HG03175 (cell line): ENCODE results near the gene PDXP.

Experiments used
- ATAC-seq: cut with Tn5 transposase; IDR thresholded peaks from one replicate; pipeline ENCODE4 v1.9.1; 2021; ENCODE audit warnings: mild to moderate bottlenecking, moderate library complexity; ENCODE audit not compliant: unreplicated experiment

Gene PDXP

DNA sequence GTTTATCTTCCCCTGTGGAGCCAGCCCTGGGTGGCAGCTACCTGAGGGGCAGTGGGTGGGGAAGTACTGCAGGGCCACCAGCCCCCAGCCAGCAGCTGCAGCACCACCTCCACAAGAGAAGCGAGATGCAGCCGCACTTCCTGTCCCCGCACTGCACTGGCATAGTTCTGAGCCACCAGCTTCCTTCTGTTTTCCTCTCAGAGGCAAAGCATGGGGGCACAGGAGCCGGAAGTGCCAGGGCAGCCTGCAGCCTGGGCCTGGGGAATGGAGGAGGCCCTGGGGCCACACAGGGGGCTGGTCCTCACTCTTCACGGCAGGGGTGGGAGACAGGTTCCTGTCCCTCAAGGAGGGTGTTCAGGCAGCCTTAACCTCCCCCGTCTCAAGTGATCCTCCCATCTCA lies 31.0 kb upstream of the PDXP start:
- ATAC-seq = no peak

DNA sequence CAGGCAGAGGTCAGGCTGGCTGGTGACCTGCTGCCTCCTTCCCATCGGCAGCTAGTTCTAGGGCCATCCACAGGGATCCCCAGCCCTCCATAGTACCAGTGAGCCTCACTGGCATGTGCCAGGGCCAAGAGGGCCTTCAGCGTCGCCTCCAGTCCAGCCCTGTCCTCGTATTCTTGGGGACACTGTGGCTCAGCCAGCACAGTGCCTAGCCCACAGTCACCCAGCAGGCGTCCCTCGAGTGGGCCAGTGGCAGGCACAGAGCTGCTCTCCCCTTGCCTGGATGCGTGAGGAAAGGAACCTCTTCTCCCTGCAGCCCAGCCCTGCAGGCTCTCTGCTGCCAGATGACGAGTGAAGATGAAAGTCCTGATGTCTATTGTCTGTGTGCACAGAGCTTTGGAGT lies 29.7 kb upstream of the PDXP start:
- no peak for ATAC-seq

DNA sequence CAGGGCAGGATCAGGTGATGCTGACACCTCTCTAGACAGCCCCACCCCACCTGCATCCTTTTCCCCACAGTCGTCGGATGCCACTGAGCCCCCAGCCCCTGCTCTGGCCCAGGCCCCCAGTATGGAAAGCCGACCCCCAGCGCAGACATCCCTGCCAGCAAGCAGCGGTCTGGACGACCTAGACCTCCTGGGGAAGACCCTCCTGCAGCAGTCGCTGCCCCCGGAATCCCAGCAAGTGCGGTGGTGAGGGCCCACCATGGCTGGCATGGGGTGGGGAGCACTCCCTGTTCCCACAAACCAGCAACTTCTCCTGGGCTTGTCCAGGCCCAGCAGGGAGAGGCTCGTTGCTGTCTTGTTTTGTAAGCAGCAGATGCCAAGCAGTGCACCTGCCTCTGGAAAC lies 28.6 kb upstream of the PDXP start:
- no peak for ATAC-seq

DNA sequence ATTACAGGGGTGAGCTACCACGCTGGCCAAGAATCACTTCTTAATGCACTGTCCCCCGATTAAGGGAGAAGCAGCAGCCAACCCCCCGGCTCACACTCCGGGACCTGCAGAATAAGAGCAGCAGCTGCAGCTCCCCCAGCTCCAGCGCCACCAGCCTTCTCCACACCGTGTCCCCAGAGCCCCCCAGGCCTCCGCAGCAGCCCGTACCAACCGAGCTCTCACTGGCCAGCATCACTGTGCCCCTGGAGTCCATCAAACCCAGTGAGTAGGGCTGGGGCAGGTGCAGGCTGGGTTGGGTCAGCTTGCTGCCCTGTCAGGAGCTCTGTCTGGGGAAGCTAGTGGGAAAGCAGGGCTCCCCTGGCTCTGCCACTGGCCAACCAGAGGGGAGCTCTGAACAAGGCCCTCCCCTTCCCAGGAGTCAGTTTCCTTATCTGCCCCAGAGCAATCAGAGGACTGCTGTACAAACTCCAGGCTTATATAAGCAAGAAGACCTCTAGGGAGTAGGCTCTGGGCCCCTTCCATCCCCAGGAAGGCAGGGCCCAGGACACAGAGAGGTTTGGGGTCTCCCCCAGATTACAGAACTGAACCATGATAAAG lies 27.6 kb upstream of the PDXP start:
- ATAC-seq = no peak

DNA sequence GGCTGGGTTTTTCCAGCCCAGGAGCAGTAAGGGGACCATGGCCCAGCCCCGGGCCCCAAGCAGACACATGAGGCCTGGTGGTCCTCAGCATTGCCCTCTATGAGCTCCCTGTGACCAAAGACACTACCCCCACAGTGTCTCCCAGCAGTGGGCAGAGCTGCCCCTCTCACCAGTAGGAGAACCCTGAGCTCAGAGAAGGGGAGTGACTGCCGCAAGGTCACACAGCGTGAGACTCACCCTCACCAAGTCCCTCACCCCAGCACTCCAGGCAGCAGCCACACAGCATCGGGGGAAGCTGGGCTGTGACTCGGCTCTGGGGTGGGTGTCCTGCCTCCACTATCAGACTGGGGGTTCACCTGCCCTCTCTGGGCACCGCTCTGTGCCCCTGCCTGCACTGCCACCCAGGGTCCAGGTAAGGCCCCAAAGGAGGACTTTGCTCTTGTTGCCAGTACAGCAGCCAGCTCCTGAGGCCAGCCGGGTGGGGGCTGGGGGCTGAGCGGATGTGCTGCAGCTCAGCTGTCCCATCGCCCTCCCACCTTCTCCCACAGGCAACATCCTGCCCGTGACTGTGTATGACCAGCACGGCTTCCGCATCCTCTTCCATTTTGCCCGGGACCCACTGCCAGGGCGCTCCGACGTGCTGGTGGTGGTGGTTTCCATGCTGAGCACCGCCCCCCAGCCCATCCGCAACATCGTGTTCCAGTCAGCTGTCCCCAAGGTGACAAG lies 26.9 kb upstream of the PDXP start:
- ATAC-seq = no peak

DNA sequence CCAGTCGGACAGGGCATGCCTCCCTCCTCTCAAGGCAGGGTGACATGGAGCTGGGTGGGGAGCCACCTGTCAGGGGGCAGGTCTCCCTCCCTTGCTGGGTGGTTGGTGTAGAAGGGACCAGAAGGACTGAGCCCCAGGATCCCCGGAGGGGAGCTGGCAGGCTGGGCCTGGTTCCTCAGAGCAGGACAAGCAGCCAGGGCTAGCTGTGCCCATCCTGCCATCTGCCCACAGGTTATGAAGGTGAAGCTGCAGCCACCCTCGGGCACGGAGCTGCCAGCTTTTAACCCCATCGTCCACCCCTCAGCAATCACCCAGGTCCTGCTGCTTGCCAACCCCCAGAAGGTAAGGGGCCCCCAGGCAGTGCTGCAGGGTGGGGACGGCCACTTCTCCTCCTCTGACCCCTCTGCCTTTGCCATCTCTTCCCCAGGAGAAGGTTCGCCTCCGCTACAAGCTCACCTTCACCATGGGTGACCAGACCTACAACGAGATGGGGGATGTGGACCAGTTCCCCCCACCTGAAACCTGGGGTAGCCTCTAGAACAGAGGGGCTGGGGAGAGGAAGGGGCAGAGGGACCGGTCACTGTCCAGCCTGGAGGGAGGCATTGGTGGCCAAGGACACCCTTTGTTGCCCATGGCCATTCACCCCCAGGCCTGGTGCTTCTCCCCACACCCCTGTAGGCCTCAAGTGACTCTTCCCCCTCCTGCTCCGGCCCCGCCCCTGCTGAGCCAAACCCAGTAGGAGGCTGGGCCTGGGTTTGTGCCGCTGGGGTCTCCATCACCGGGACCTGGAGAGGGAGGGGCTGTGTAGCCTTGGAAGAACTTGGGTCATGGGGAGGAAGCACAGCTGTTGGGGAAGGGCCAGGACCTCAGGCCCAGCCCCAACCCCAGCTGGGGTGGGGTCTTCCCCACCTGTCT lies 26.1 kb upstream of the PDXP start:
- peak; percentile 6 for ATAC-seq

DNA sequence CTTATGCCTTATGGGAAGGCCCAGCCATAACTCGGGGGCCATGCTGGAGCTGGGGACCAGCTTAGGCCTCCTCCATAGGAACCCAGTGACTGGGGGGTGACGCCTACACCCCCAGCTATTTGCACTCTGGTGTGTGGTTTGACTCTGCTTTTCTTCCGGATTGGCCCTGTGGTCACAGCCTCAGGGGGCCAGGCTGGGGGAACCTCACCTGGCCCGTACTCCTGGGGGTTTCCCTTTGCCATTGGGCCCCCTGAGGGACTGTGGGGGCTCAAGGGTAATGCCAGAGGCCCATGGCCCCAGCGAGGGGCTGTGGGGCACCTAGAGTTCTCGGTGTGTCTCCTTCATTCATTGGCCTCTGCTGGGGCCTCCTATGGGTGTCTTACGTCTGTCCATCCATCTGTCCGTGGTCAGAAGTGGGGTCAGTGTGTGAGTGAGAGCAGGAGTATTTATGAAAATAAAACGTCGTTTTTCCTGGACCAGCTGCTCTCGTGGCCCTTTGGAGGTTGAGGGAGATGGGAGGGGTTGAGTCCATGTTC lies 25.4 kb upstream of the PDXP start:
- peak; percentile 58 for ATAC-seq

DNA sequence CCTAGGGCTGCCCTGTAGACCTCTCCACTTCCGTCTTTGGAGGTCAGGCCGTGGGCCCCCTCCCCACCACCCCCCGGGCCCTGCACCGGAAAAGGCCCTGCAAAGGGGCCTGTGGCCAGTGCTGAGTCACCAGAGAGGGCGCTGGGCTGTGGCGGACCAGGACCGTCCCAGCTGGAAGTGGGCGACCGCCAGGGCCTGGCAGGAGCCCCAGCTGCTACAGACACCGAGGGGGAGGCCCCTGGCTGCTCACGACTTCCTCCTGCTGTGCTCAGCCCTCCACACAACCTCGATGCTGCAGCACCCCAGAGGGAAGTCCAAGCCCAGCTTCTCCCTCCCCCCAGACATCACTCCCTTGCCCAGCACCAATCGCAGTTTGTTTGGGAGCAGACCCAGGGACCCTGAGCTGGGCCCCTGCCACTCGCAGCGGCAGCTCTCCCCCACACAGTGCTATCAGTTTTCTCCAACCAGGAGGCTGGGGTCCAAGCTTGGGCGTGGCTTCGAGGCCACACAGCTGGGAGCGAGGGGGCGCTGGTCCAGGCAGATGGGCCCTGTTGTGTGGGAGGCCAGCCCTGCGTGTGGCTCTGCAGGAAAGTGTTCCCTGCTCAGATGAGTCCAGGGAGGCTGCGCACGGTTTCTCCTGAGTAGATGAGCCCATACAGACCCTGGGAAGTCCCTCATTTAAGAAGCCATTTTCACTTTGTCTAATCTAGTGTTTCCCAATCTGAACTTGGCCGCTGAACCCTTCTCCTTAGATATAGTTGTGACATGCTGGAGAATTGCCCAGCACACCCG lies 24.7 kb upstream of the PDXP start:
- peak; percentile 46 for ATAC-seq

DNA sequence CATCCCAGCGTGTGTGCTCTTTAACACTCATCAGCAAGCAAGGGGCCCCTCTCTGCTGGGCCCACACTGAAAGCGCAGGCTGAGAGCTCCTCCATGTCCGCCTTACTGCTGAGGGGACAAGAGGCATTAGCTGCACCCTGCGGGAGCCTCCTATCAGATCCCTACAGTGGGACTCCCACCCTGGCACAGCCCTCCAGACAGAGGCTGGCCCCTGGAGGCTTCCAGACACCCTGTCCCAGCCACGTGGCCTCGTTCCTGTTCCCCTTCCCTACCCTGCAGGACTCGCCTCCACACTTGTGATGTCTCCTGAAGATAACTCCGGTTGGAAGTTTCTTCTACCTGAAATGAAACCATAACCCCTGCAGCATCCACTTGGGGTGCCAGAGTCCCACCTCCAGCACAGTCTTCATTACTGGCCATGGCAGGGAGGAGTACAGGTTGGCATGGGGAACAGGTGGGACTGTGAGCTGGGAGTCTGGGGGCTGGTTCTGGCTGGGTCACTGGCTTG lies 24.1 kb upstream of the PDXP start:
- ATAC-seq = no peak

DNA sequence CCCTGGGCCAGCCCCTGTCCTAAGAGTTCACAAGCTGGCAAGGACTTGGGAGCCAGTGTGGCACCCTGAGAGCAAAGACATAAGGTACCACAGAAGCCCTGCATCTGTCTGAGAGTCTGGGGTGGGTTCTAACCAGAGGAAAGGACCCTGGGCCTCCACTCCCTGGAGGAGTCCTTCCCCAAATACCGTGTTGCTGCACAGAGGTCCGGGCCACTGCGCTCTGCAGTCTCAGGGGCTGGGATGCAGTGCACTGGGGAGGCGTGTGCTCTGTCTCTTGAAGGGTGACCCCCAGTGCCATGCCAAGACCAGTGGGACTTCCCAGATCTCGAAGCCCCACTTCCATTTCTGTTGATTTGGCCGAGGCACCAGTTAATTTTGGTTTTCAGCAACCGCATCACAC lies 23.4 kb upstream of the PDXP start:
- no peak for ATAC-seq

DNA sequence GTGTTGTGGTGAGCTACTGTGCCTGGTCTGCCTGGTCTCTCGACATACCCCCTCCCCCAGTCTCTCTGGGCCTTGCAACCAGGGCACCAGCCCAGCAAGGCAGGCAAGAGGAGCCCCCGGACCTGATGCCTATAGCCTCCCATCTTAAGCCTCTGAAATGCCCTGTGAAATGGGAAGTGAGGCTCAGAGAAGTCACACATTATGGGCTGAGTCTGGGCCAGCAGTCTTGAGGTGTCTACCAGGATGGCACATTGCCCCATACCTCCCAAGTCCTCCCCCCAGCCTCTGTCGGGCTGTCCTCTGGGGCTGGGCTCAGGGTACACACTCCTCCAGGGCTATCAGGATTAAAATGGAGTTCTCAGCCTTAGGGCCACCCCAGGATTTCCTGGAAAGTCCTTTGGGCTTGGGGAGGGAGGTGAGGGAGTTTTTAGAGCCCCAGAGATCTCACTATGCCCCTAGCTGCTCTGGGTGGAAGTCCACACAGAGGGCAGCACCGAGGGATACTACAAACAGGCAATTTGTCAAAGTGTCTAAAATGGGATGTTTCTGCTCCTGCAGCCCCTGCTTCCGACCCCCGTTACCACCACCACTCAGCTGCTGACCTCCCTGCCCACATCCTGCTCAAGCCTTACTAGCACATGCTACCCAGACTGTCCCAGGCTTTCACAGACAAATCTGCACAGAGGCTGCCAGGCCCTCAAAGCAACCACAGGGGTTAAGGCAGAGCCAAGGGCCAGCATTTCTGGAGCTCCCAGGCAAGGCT lies 22.2 kb upstream of the PDXP start:
- ATAC-seq = no peak

DNA sequence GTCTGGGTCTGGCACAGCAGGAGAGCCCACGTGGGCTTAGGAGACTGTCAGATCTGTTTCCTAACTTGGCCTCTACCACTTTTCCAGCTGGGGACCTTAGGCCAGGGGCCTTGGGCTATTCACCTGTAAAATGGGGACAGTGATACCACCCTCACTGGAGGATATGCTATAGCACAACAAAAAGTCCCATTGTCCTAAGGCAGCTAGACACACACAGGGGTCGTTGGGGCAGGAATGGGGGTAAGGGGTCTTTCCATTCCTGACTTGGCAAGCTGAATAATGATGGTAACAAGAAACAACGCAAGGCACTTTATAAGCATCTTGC lies 21.6 kb upstream of the PDXP start:
- ATAC-seq = no peak

DNA sequence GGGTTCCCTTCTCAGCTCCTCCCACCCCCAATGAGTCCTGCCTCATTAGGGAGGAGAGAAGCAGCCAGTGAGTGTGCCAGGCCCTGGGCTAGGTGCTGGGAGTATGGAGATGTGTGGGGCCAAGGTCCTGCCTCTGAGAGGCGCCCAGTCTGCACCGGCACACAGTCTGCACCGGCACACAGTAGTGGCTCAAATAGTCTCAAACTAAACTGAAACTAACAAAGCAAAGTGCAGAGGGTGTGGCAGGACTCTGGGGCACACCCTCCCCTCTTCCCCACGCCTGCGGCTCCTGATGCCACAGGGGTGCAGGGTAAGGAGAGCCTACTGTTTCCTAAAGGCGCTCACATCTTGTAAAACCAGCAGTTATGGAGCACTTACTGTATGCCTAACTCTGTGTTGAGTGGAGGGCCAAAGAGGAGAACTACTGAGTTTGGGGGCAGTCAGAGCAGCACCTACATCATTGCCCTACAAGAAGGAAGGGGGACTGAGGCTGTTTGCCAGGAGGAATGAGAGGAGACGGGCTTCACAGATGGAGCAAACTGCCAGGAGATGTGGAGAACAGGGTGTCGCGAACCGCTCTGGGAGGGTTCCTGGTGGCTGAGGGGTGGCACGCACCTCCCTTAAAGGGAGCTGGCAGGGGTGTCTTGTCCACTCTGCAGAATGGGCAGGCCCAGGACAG lies 20.0 kb upstream of the PDXP start:
- ATAC-seq = no peak

DNA sequence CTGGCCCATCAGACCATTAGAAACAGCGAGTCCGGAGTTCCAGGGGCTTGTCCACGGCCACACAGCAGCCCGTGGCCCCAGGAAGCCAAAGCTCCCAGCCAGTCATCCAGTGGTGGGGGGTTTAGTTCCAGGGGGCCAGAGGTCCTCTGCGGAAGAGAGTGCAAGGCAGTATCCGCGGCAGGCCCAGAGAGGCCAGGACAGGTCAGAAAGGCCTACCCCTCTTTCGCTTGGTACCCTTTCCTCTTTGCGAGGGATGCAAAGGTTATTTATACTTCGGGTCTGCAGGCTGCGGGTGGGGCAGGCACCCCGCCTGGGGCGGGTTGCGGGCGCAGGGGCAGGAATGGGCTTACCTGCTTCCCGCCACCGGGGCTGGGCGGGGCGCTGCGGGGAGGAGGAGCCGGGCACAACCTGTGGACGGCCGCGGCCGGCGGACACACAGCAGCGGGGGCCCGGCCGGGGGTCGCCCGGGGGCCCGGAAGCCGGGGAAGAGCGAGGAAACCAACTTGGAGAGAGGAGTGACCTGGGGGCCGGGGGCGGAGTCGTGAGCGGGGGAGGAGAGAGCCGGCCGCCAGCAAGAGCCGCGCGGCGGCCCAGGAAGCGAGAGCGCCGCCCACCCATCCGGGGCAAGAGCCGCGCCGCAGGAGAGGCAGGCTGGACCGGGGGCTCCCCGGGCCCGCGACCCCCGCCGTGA lies 19.3 kb upstream of the PDXP start, which contains the start of gene SH3BP1:
TSS of gene SH3BP1 (plus strand) at position 600 of the 691 bp plus-strand sequence. CDS start 119 bp downstream, outside the sequence.
- no peak for ATAC-seq

DNA sequence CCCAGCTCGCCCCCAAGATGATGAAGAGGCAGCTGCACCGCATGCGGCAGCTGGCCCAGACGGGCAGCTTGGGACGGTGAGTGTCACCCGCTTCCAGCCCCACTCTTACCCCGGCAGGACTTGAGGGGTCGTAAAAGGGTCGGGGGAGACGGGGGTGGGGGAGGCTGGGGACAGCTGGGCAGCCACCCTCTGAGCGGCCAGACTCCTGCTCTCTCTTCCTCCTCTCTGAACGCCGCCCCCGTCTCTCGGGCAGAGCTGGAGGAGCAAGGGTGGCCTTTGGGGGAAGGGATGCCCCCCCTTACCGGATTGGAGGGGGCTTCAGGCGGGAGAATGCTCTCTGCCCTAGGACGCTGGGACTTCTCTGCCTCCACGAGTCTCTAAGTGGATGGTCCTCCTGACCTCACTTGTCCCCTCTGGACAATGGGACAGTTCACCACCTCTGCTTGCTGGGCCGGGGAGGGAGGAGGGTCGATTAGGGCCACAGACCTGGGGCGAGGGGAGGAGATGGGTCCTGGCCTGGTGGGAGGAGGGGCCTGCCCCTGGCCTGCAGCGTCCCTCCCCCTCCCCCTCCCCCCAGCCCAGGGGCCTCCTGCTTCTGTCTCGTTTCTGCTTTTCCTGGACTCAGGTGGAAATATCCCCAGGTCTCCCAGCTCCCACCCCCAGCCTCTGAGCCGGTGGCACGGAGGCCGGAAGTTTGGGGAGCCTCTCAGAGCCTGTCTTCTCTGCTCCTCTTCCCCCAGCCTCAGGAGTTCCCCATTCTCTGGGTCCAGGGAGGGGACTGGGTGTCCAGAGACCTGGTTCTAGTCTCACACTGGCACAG lies 18.5 kb upstream of the PDXP start:
- no peak for ATAC-seq

DNA sequence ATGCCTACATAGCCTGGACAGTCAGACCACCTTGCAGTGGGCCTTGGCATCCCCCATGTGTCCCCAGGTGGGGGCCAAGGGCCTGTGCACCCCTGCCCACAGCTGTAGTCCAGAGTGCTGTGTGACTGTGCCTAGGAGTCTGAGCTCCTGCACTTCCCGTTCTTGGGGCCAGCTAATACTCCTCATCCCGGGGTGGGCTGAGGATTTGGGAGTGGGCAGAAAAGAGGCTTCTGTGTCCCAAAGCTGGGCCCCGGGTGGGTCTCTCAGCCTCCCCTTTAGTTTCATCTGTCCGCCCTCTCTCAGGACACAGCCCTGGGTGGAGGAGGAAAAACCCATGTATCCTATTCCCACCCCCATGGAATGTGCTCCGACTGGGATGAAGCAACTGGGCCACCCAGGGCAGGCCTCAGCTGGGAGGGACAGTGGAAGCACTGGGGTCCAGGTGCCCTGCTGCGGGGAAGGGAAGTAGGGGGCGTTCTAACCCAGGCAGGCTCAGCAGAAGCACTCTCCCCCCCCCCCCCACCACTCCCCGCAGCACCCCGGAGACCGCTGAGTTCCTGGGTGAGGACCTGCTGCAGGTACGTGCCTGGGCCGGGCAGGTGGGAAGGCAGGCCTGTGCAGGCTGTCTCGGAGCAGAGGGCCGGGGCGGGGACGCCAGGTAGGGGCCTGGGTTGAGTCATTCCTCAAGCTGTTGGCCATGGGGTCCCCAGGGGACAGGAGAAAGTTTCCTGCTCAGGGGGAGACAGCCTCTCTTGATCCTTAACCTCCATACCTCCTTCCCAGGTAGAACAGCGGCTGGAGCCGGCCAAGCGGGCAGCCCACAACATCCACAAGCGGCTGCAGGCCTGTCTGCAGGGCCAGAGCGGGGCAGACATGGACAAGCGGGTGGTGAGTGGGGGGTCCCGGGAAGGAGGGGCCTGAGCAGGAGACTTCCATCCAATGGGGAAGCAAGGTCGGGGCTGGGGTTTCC lies 17.6 kb upstream of the PDXP start:
- ATAC-seq = no peak

DNA sequence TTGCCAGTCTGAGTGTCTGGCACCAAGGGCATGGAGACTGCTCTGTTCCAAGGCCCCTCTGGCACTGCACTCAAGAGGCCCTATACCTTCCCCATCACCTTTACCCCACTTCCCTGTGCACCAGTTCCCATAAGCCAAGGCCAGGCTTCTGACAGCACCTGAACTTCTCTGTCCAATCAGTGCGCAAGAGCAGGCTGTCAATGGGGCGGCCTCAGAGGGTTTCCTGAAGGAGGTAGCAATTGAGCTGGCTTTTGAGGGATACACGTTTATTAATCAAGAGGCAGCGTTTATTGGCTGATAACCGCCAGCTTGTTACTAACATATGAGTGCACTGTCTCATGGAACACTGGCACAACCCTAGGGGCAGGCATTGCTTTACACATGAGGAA lies 17.0 kb upstream of the PDXP start:
- no peak for ATAC-seq
